D721Med (cell line): ENCODE data around the gene ELFN1.

ENCODE experiments used
- DNase-seq: peaks from one replicate; pipeline ENCODE4 v3.0.0; 2011; ENCODE audit warnings: low spot score; ENCODE audit not compliant: insufficient read length
- FAIRE-seq: peaks from 2 replicates; lab custom pipeline; 2011; peaks lifted over from hg19 to GRCh38; lab: Jason Lieb, UNC
- TF ChIP-seq, protein P1 (sequence below): IDR thresholded peaks from 2 replicates; pipeline ENCODE4 v1.5.1; 2012; ENCODE audit warnings: mild to moderate bottlenecking, control low read depth; ENCODE audit not compliant: insufficient read depth; ENCODE audit errors: missing control alignments

Gene ELFN1

GRCh38 chr7:1755783-1756625 is 85.9 kb downstream of the ELFN1 start:
- no peak for FAIRE-seq
- no peak for DNase-seq
- TF ChIP-seq, protein P1, sequence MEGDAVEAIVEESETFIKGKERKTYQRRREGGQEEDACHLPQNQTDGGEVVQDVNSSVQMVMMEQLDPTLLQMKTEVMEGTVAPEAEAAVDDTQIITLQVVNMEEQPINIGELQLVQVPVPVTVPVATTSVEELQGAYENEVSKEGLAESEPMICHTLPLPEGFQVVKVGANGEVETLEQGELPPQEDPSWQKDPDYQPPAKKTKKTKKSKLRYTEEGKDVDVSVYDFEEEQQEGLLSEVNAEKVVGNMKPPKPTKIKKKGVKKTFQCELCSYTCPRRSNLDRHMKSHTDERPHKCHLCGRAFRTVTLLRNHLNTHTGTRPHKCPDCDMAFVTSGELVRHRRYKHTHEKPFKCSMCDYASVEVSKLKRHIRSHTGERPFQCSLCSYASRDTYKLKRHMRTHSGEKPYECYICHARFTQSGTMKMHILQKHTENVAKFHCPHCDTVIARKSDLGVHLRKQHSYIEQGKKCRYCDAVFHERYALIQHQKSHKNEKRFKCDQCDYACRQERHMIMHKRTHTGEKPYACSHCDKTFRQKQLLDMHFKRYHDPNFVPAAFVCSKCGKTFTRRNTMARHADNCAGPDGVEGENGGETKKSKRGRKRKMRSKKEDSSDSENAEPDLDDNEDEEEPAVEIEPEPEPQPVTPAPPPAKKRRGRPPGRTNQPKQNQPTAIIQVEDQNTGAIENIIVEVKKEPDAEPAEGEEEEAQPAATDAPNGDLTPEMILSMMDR: no peak

DNA sequence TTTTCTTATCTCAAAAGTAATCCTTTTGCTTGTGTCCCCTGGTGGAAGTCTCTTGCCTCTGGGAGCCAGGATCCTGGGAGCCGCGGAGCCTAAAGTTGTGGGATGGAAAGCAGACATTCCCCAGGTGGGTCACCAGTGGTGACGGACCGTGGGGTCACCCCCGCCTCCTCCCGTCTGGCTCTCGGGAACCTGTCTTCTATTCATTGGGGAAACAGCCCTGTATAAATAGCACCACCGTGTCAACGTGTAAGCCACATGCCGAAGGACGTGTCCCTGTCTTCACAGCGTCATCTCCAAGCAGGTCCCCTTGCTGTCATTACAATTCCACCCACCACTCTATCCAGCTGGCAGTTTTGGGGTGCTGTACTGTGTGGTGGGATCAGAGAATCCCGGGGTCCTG is 87.5 kb downstream of the ELFN1 start:
- FAIRE-seq: no peak
- TF ChIP-seq, protein P1: no peak
- no peak for DNase-seq

DNA sequence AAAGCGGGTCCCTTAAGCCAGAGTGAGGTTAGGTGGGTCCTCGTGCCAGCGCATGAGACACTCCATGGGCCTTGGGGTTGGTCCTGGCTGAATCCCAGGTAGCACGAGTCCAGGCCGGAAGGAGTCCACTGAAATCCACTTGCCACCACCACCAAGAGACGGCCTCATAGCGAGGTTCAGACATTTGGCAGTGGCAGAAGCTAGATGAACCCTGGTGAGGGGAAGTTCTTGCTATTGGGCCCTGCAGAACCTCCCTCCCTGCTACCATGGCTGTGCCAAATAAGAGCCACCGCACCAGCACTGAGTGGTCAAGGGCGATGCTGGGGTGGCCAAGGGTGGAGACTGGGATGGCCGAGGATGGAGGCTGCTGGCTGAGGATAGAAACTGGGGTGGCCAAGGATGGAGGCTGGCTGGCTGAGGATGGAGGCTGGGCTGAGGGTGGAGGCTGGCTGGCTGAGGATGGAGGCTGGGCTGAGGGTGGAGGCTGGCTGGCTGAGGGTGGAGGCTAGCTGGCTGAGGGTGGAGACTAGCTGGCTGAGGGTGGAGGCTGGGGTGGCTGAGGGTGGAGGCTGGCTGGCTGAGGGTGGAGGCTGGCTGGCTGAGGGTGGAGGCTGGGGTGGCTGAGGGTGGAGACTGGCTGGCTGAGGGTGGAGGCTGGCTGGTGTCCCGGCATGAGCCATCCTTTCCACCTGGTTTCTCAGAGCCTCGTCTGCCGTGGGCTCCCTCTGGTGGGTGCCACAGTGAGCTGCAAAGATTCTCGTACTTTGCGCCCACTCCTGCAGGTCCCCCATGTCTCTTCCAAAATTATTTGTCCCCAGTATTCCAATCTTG is 88.2 kb downstream of the ELFN1 start:
- DNase-seq (no peak), FAIRE-seq (no peak)
- TF ChIP-seq, protein P1: peak; percentile 75

GRCh38 chr7:1758859-1759521 is 88.9 kb downstream of the ELFN1 start:
- TF ChIP-seq, protein P1: no peak
- DNase-seq (no peak), FAIRE-seq (no peak)

DNA sequence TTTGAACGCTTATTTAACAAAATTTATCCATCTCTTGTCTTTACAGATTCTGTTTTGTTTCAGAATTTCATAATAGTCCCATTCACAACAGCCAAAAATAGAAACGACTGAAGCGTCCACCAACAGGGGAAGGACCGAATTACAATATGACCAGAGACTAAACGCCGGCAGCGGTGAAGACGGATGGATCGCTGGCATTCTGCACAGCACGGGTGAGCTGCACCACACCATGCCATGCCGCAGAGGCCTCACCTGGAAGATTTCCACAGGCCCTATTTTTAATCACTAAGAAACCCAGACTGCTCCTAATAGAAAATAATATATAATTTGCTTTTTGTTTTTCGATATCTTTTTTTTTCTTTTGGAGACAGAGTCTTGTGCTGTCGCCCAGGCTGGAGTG is 91.0 kb downstream of the ELFN1 start:
- FAIRE-seq (no peak), DNase-seq (no peak)
- TF ChIP-seq, protein P1: no peak

GRCh38 chr7:1761774-1762173 is 91.7 kb downstream of the ELFN1 start:
- DNase-seq (no peak), FAIRE-seq (no peak)
- TF ChIP-seq, protein P1: no peak
